ENCODE measurements around the gene CBX2.

CBX2 gene

DNA sequence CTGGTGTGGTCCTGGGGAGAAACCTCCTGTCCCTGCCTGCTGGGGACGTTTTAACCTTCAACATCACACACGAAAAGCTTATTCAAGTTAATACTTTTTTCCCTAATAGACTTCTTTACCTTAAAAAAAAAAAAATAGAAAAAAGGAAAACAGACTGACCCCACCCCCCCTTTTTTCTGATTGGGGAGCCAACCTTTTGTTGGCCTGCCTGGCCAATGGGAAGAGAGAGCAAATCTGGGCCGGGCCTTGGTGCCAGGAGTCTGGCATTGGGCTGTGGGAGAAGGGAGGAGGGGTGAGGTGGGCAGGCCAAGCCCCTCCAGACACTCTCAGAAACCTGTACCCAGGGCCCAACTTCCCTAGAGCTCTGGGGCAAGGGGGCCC is 16.0 kb downstream of the CBX2 start:
- DNase-seq (ENCODE audit: low read depth) = no peak
- peak overlapping the region; percentile 55 for H3K4me3 ChIP-seq (ENCODE audit: control insufficient read depth, low read depth, low read length)
- TF ChIP-seq, protein P1, sequence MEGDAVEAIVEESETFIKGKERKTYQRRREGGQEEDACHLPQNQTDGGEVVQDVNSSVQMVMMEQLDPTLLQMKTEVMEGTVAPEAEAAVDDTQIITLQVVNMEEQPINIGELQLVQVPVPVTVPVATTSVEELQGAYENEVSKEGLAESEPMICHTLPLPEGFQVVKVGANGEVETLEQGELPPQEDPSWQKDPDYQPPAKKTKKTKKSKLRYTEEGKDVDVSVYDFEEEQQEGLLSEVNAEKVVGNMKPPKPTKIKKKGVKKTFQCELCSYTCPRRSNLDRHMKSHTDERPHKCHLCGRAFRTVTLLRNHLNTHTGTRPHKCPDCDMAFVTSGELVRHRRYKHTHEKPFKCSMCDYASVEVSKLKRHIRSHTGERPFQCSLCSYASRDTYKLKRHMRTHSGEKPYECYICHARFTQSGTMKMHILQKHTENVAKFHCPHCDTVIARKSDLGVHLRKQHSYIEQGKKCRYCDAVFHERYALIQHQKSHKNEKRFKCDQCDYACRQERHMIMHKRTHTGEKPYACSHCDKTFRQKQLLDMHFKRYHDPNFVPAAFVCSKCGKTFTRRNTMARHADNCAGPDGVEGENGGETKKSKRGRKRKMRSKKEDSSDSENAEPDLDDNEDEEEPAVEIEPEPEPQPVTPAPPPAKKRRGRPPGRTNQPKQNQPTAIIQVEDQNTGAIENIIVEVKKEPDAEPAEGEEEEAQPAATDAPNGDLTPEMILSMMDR (IDR thresholded peaks at IDR 0.05; ENCODE audit: control insufficient read depth, insufficient read depth, low read depth, low read length, missing control alignments) = no peak

DNA sequence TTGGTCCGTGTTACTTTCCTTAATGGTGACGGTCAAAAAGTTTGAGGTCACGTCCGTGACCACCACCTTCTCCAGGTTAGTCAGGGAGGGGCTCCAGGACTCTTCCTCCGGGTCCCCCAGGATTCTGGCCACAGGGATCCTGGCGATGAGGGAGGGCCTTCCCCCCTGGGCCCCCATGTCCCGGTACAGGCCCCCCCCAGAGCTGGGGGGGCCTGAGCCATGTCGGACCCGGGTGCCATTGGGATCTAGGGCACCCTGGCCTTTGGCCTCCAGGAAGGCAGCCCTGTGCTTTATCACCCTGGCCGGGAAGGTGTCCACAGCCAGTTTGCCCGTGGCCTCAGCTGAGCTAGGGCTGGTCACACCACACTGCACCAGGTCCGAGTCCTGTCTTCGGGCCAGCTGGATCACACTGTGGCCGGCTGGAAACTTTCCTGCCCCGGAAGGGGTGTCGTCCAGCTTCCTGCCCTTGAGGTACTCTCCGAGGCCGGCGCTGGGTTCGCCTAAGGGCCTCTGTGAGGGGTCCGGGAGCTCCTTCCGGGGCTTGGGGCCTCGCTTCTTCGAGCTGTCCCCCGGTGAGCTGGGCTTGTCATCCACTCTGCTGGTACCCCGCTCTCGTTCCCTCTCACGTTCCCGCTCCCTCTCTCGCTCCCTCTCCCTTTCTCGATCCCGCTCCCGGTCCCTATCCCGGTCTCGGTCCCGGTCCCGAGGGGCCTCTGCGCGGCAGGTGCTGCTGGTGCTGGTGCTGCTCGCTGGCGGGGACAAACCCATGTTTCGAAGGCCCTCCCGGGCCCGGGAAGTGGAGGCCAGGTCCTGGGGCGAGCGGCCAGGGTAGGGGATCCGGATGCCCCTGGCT is 16.9 kb downstream of the CBX2 start:
- TF ChIP-seq, protein P1 (IDR thresholded peaks at IDR 0.05; ENCODE audit: control insufficient read depth, insufficient read depth, low read depth, low read length, missing control alignments) = no peak
- no peak for DNase-seq (ENCODE audit: low read depth)

DNA sequence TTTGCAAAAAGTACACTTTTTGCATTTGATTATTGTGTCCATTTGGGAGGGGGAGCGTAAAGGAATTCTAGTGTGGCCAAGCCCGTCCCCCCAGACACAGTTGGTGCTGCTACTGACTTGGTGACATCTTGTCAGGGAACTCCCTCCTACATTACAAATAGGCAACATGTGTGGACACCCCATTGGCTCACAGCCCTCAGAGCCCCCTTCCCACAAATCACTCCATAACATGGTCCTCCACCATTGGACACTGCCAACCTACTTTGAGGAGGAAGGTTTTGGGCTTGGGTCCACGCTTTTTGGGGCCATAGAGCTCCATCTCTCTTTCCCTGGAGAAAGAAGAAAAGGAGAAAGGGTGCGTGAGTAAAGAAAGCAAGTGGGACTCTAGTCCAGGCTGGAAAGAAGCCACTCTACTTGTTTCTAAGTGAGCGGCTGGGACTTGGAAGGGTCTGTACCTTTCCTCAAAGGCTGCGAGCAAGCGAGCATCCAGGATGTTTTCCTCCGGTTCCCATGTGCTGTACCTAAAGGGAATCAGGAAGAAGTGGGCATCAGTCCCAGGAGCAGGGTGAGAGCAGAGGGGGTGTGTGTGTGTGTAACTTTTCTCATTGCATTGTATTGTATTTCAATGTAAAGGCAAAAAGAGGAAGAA is 18.0 kb downstream of the CBX2 start:
- H3K4me3 ChIP-seq (ENCODE audit: control insufficient read depth, low read depth, low read length) = peak overlapping the region; percentile 86
- TF ChIP-seq, protein P1 (IDR thresholded peaks at IDR 0.05; ENCODE audit: control insufficient read depth, insufficient read depth, low read depth, low read length, missing control alignments) = no peak
- DNase-seq (ENCODE audit: low read depth) = no peak

More for the DNA sequence above, 16.9 kb downstream of the CBX2 start:
- H3K4me3 ChIP-seq (ENCODE audit: control insufficient read depth, low read depth, low read length) = no peak overlapping the region

DNA sequence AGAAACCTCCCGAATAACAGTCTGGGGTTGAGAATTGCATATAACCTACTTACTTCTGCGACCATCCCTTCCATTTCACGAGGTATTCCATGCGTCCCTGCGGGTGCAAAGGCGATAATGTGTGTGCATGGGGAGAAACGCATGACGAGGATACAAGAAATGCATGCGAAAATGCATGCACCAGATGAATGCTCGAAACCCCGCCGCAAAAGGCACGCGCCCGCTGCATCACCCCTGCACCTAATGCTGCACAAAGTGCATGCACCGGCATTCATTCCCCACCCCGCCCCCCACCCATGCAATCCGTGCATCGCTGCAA is 18.5 kb downstream of the CBX2 start:
- DNase-seq (ENCODE audit: low read depth) = no peak
- TF ChIP-seq, protein P1 (IDR thresholded peaks at IDR 0.05; ENCODE audit: control insufficient read depth, insufficient read depth, low read depth, low read length, missing control alignments) = no peak
- H3K4me3 ChIP-seq (ENCODE audit: control insufficient read depth, low read depth, low read length) = peak overlapping the region; percentile 86

GRCh38 chr17:79796763-79797491 is 19.0 kb downstream of the CBX2 start, which contains the start of gene CBX8:
Gene CBX8, minus strand, starts transcription at chr17:79797077. Its CDS starts 79 bp downstream, at chr17:79796998.
- TF ChIP-seq, protein P1 (IDR thresholded peaks at IDR 0.05; ENCODE audit: control insufficient read depth, insufficient read depth, low read depth, low read length, missing control alignments) = peak; percentile 8
- peak within 1 kb of the TSS; percentile 86 for H3K4me3 ChIP-seq (ENCODE audit: control insufficient read depth, low read depth, low read length)
- DNase-seq (ENCODE audit: low read depth) = peak; percentile 96

DNA sequence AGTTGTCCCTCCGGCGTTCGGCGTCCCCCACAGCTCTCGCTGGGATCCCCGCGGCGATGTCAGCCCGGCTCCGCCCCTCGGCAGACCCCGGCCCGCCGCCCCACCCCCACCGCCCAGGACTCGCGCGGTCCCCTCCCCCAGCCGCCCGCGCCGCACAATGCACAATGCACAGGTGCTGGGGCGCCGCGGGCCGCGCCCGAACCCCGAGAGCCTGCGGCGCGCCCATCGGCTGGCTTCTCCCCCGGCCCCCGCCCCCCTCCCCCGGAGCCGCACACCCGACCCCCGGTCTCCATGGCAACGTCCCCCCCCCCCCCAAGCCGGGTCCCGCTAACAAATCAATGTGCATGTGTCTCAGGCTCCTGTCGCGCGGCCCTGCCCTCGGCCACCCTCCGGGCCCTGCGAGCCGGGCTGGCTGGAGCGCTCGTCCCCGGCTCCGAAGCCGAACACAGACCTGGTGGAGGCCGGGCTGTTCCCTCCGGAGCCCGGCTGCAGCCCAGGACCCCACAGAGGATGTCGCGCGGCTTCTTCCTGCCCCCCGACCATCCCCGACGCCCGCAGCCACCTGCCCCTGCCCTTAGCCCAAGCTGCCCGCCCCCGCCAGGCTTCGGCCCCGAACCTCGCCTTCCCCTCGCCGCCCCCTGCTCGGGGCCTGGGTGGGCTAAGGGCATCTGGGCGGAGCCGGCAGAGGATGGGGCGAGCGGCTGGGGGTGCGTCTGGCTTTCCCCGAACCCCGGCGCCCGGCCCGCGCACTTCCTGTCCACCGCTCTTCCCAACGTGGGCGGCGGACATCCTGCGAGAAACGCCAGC is 19.7 kb downstream of the CBX2 start:
- no peak for DNase-seq (ENCODE audit: low read depth)
- TF ChIP-seq, protein P1 (IDR thresholded peaks at IDR 0.05; ENCODE audit: control insufficient read depth, insufficient read depth, low read depth, low read length, missing control alignments) = no peak
- peak overlapping the region; percentile 53 for H3K4me3 ChIP-seq (ENCODE audit: control insufficient read depth, low read depth, low read length)
